Endothelial cell of umbilical vein (primary cell): Measurements from ENCODE around the gene BEAN1. TPM values are rescaled to one million over a fixed set of nuclear protein-coding genes. Genes with fewer than 3 reads are reported as not detected.

Experiments used
- BruUV-seq: library from RNA; stranded (reverse); fragments of 400-500 nt; replicated peaks from 2 replicates; lab custom pipeline; 2021; lab: Mats Ljungman, UMichigan
- CTCF ChIA-PET: fragments of 300-600, 350-600 bp; sonication (Branson Sonifier 250); formaldehyde crosslinking; loops from one replicate; lab custom pipeline; 2021; ENCODE audit warnings: antibody characterized with exemption, inconsistent platforms; lab: Charles Lee
- POLR2A ChIA-PET: fragments of 300-600, 350-600 bp; sonication (Branson Sonifier 250); formaldehyde crosslinking; loops from one replicate; lab custom pipeline; 2021; ENCODE audit warnings: antibody characterized with exemption, inconsistent platforms; lab: Charles Lee
- DNase-seq: peaks from one replicate; pipeline ENCODE4 v3.0.0-alpha.2; 2011; ENCODE audit warnings: low read depth, low spot score
- FAIRE-seq: peaks from 2 replicates; lab custom pipeline; 2011; peaks lifted over from hg19 to GRCh38; lab: Jason Lieb, UNC
- H2AFZ ChIP-seq: 2 replicates; pipeline ENCODE4 v1.6.0; 2012; ENCODE audit warnings: low read depth, low read length, control low read depth, inconsistent platforms
- H3K27ac ChIP-seq: 2 replicates; pipeline ENCODE4 v1.5.1; 2011; ENCODE audit warnings: low read depth, mild to moderate bottlenecking, control low read depth, low read length, moderate library complexity; ENCODE audit not compliant: insufficient read depth
- H3K27me3 ChIP-seq, 2 experiments: 2 replicates each; pipeline versions ENCODE4 v1.6.0 to v1.6.1; 2011; ENCODE audit warnings: low read length in 2 of 2, mixed read lengths in 1 of 2; ENCODE audit not compliant: control insufficient read depth in 2 of 2, insufficient read depth in 2 of 2
- H3K36me3 ChIP-seq, 2 experiments: 2 replicates in 1 of 2; 3 replicates in 1 of 2; pipeline ENCODE4 v1.5.1; 2011; ENCODE audit warnings: low read length in 2 of 2, mild to moderate bottlenecking in 1 of 2, moderate library complexity in 1 of 2; ENCODE audit not compliant: control insufficient read depth in 2 of 2, insufficient read depth in 2 of 2; ENCODE audit errors: extremely low read depth in 1 of 2
- H3K4me1 ChIP-seq: 3 replicates; pipeline ENCODE4 v1.5.1; 2011; ENCODE audit warnings: mild to moderate bottlenecking, low read length; ENCODE audit not compliant: control insufficient read depth, insufficient read depth; ENCODE audit errors: extremely low read depth
- H3K4me2 ChIP-seq: 2 replicates; pipeline ENCODE4 v1.6.1; 2011; ENCODE audit warnings: low read length, control low read depth, mixed read lengths; ENCODE audit not compliant: insufficient read depth
- H3K4me3 ChIP-seq, 3 experiments: fragments of 200-600 bp in 1 of 3; sonication (generic), shearing (Covaris generic) in 1 of 3; replicated peaks in 1 of 3; 2 replicates each; pipeline ENCODE4 v1.5.1; 2011 to 2016; ENCODE audit warnings: control low read depth in 3 of 3, low read length in 3 of 3, mild to moderate bottlenecking in 2 of 3, inconsistent platforms in 1 of 3, low read depth in 1 of 3, moderate library complexity in 1 of 3; ENCODE audit not compliant: insufficient read depth in 1 of 3
- H3K79me2 ChIP-seq: 2 replicates; pipeline ENCODE4 v1.6.0; 2012; ENCODE audit warnings: low read length, inconsistent platforms; ENCODE audit not compliant: control insufficient read depth, insufficient read depth
- H3K9ac ChIP-seq: replicated peaks from 2 replicates; pipeline ENCODE3; 2011; ENCODE audit warnings: low read length, control low read depth; ENCODE audit not compliant: insufficient read depth; ENCODE audit errors: extremely low read depth
- H3K9me1 ChIP-seq: replicated peaks from 3 replicates; pipeline ENCODE4 v1.6.0; 2011; ENCODE audit warnings: mild to moderate bottlenecking, low read length; ENCODE audit not compliant: control insufficient read depth, insufficient read depth; ENCODE audit errors: extremely low read depth
- H3K9me3 ChIP-seq: replicated peaks from 2 replicates; pipeline ENCODE4 v1.5.1; 2012; ENCODE audit warnings: low read length, inconsistent platforms; ENCODE audit not compliant: control insufficient read depth, insufficient read depth
- H4K20me1 ChIP-seq: replicated peaks from 2 replicates; pipeline ENCODE3; 2011; ENCODE audit warnings: mild to moderate bottlenecking, low read length; ENCODE audit not compliant: control insufficient read depth, insufficient read depth; ENCODE audit errors: extremely low read depth
- CTCF ChIP-seq, 2 donors: IDR thresholded peaks; 1 replicate in 1 of 2; 2 replicates in 1 of 2; pipeline ENCODE4 v1.5.1; 2011; ENCODE audit warnings: low read length in 2 of 2, mild to moderate bottlenecking in 2 of 2, moderate library complexity in 2 of 2, control low read depth in 1 of 2, inconsistent platforms in 1 of 2, low read depth in 1 of 2; ENCODE audit not compliant: insufficient read depth in 1 of 2; ENCODE audit errors: extremely low read depth in 1 of 2
- EZH2 ChIP-seq: IDR thresholded peaks from 2 replicates; pipeline ENCODE4 v1.6.1; 2012; ENCODE audit warnings: borderline replicate concordance, low read depth, mild to moderate bottlenecking, moderate library complexity, low read length, inconsistent platforms; ENCODE audit not compliant: severe bottlenecking
- FOS ChIP-seq: IDR thresholded peaks from 2 replicates; pipeline ENCODE4 v1.6.1; 2011; ENCODE audit warnings: mild to moderate bottlenecking, low read length, moderate library complexity, borderline replicate concordance; ENCODE audit not compliant: insufficient read depth
- GATA2 ChIP-seq: IDR thresholded peaks from 2 replicates; pipeline ENCODE4 v1.7.0; 2011; ENCODE audit warnings: low read depth, mild to moderate bottlenecking, moderate library complexity, mixed read lengths, low read length; ENCODE audit not compliant: insufficient read length, insufficient read depth
- JUN ChIP-seq: IDR thresholded peaks from 2 replicates; pipeline ENCODE4 v1.6.1; 2011; ENCODE audit warnings: borderline replicate concordance, low read depth; ENCODE audit not compliant: insufficient read length, insufficient read depth
- MAX ChIP-seq: IDR thresholded peaks from 2 replicates; pipeline ENCODE4 v1.6.1; 2011; ENCODE audit not compliant: insufficient read depth, insufficient read length
- MYC ChIP-seq: IDR thresholded peaks from one replicate; pipeline ENCODE4 v1.6.1; 2011; ENCODE audit warnings: mild to moderate bottlenecking, low read depth, low read length
- POLR2A ChIP-seq: IDR thresholded peaks from 2 replicates; pipeline ENCODE4 v1.6.1; 2012; ENCODE audit warnings: low read depth, mild to moderate bottlenecking, control low read depth, low read length
- POLR2AphosphoS5 ChIP-seq: IDR thresholded peaks from 2 replicates; pipeline ENCODE4 v1.6.1; 2012; ENCODE audit warnings: low read depth, mild to moderate bottlenecking, control low read depth, low read length, moderate library complexity; ENCODE audit not compliant: insufficient read depth
- dilution Hi-C: fragments of 300-500 bp; cut with MboI; formaldehyde crosslinking; loops from one replicate; pipeline ENCODE4 v1.15.0; 2019; ENCODE audit warnings: low sequenced_read_pairs; ENCODE audit not compliant: extremely low pct_ligation_motif_present
- intact Hi-C: fragments of 100-400 bp; cut with micrococcal nuclease; formaldehyde crosslinking; loops from one replicate; pipeline ENCODE4 v1.10.0; 2022
- polyA plus RNA-seq, 4 experiments: library from polyadenylated mRNA; depleted of rRNA in 3 of 4; stranded (reverse) in 3 of 4; unstranded in 1 of 4; fragments of >200 nt; gene quantifications; 2 replicates each; pipeline versions ENCODE4 v1.2.1 to v1.2.3, GENCODE V29; 2011 to 2012; ENCODE audit warnings: missing spikeins in 1 of 4
- total RNA-seq: library from RNA; stranded (reverse); gene quantifications from 2 replicates; pipeline ENCODE4 v1.2.3, GENCODE V29; 2021

BEAN1 gene
- total and polyA plus RNA-seq, 2 donors (not counting 3 experiments of a cell fraction or from before 2014, with no cell fraction given), result not detected

- dilution Hi-C loops (no loop called here), intact Hi-C loops (no loop called here)
- peaks cover 2% of the 10 kb centered on the region for H3K4me1 ChIP-seq
- H3K36me3 ChIP-seq, result no peaks in the 10 kb centered on the region
- no peak for FAIRE-seq
- H3K4me3 ChIP-seq, result no peak overlapping the region
- no TSS peak for BruUV-seq
- no peaks in the 10 kb centered on the region for H4K20me1 ChIP-seq
- no peak overlapping the region for H2AFZ ChIP-seq
- H3K79me2 ChIP-seq, result no peaks in the 10 kb centered on the region
- H3K27me3 ChIP-seq, result no peaks in the 10 kb centered on the region
- CTCF ChIA-PET, result interaction anchor here (0.6 to 2.0 kb wide), 7 partner anchors 9 to 80 kb away, joined by 3 to 12 read pairs (median 4); partner anchors contain the start of gene CKLF
- no peaks in the 10 kb centered on the region for H3K9me1 ChIP-seq
- H3K9ac ChIP-seq, result no peak overlapping the region
- no peak for TF ChIP-seq EZH2
- no peak for TF ChIP-seq POLR2AphosphoS5
- TF ChIP-seq CTCF (IDR thresholded peaks at IDR 0.05; ENCODE audit: extremely low read depth in 1 of 2, insufficient read depth in 1 of 2, low read depth in 1 of 2, low read length in 2 of 2), result no peak
- no peak for TF ChIP-seq JUN
- no peak for TF ChIP-seq MAX
- TF ChIP-seq POLR2A, result no peak
- TF ChIP-seq GATA2, result no peak
- no peak for TF ChIP-seq MYC
- no peak for TF ChIP-seq FOS
- POLR2A ChIA-PET, result no interaction called here
- DNase-seq, result no peak
- no peak overlapping the region for H3K4me2 ChIP-seq
- H3K9me3 ChIP-seq, result no peaks in the 10 kb centered on the region
- H3K27ac ChIP-seq, result no peak overlapping the region
These were observed 59.2 kb downstream of the BEAN1 start for GRCh38 chr16:66486199-66486772.
